Right atrium auricular region (tissue), 2 donors: Measurements from ENCODE around the gene ELMO1. TPM values are rescaled to one million over a fixed set of nuclear protein-coding genes. Genes with fewer than 3 reads are reported as not detected.

ENCODE experiments used
- DNase-seq: peaks from one replicate; pipeline ENCODE4 v3.0.0-alpha.2; 2019; ENCODE audit warnings: low spot score
- H3K27ac ChIP-seq, 2 donors: fragments of 200-600 bp; sonication (generic); 1 replicate in 1 of 2; 2 replicates in 1 of 2; pipeline ENCODE4 v1.5.1; 2016 to 2019
- H3K27me3 ChIP-seq, 2 donors: fragments of 200-600 bp; sonication (generic); one replicate each; pipeline versions ENCODE4 v1.5.1 to v1.6.0; 2017 to 2019
- H3K36me3 ChIP-seq: fragments of 200-600 bp; sonication (generic); one replicate; pipeline ENCODE4 v1.5.1; 2016
- H3K4me1 ChIP-seq, 2 donors: fragments of 200-600 bp; sonication (generic); one replicate each; pipeline versions ENCODE4 v1.5.1 to v1.6.0; 2017 to 2019
- H3K4me3 ChIP-seq, 2 donors: fragments of 200-600 bp; sonication (generic); 1 replicate in 1 of 2; 2 replicates in 1 of 2; pipeline ENCODE4 v1.5.1; 2017 to 2019; ENCODE audit warnings: mild to moderate bottlenecking in 1 of 2, moderate library complexity in 1 of 2
- H3K9me3 ChIP-seq, 2 donors: fragments of 200-600 bp; sonication (generic); one replicate each; pipeline ENCODE4 v1.5.1; 2019
- total RNA-seq, 2 donors: library from RNA; depleted of rRNA; stranded (reverse); fragments of >200 nt; gene quantifications; one replicate each; pipeline ENCODE4 v1.1.0, GENCODE V29; 2016
- TF ChIP-seq, protein P1 (sequence below), 2 donors: fragments of 200-600 bp; sonication (generic); IDR thresholded peaks; one replicate each; pipeline ENCODE4 v1.5.1; 2019; ENCODE audit warnings: antibody characterized with exemption in 2 of 2

The ELMO1 gene
- total RNA-seq, 2 donors from 2014 or later: 24.4 to 45.1 TPM

DNA sequence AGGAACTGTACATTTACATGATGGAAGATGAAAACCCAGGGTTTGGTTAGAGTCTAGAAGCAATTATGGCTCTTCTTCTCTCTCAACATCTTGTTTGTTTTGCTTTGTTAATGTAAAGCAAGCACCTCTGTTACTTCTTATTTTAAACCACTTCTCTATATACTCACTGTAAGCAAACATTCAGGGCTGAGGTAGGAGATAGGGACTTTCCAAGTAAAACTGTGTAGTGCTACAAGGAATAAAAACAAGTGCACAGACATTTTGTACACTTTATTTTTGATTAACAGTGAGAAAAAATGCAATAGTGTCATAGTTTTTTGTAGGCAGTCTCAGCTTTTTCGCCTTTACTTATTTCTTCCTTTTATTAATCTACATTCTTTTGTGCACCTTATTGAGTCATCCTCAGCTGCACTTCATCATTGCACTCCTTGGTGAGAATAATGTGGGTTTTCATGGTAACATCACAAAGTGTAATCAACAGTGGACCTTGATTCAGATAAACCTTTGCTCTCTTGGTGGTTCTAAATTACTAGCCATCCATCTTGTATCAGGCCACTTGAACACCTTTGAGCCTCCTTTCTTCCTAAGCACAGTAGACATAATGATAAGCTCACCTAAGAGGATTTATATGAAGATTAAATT, 52.9 kb downstream of the ELMO1 start:
- Histone ChIP-seq H3K36me3 (no peaks in the 10 kb centered on the region), H3K9me3 (no peaks in the 10 kb centered on the region), H3K4me3 (no peak overlapping the region), H3K27me3 (no peaks in the 10 kb centered on the region), H3K27ac (no peak overlapping the region), H3K4me1 (peaks cover 0 to 26% of the 10 kb centered on the region in 2 donors)
- TF ChIP-seq, protein P1, sequence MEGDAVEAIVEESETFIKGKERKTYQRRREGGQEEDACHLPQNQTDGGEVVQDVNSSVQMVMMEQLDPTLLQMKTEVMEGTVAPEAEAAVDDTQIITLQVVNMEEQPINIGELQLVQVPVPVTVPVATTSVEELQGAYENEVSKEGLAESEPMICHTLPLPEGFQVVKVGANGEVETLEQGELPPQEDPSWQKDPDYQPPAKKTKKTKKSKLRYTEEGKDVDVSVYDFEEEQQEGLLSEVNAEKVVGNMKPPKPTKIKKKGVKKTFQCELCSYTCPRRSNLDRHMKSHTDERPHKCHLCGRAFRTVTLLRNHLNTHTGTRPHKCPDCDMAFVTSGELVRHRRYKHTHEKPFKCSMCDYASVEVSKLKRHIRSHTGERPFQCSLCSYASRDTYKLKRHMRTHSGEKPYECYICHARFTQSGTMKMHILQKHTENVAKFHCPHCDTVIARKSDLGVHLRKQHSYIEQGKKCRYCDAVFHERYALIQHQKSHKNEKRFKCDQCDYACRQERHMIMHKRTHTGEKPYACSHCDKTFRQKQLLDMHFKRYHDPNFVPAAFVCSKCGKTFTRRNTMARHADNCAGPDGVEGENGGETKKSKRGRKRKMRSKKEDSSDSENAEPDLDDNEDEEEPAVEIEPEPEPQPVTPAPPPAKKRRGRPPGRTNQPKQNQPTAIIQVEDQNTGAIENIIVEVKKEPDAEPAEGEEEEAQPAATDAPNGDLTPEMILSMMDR (IDR thresholded peaks at IDR 0.05): no peak
- DNase-seq: no peak

DNA sequence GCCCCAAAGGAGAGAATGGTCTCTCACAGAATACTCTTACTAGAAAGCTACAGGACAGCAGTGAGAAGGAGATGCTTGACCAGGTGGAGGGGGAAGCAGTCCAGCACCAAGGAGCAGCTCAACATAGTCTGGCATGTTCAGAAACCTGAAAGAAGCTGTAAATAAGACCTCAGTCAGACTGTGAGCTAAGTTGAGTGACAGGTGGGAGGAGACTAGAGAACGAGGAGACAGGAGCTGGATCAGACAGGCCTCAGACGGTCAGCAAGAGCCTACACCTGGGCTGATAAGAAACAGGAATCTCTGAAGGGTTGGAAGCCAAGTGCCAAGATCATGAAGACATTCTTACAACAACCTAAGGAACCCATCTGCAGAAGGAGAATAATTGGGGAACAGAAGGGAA, 54.5 kb downstream of the ELMO1 start:
- Histone ChIP-seq H3K36me3 (no peaks in the 10 kb centered on the region), H3K4me1 (peaks cover 0 to 31% of the 10 kb centered on the region in 2 donors), H3K4me3 (no peak overlapping the region), H3K27me3 (no peaks in the 10 kb centered on the region), H3K27ac (no peak overlapping the region), H3K9me3 (no peaks in the 10 kb centered on the region)
- DNase-seq: no peak
- TF ChIP-seq, protein P1 (IDR thresholded peaks at IDR 0.05): no peak

DNA sequence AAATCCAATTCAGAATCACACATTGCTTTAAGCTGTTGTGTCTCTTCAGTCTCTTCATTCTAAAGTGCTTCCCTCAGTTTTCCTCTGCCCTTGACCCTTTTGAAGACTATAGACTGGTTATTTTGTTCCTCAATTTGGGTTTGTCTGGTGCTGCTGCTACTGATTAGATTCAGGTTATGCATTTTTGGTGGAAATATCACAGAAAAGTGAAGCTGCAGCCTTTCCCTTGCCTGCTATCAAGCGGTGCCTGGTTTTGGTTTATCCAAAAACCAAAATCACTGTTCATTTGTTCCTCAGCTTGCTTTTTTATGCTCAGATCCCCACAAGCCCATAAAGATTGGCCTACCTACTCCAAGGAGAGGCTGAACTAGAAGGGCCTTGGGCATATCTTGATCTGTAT, 55.2 kb downstream of the ELMO1 start:
- TF ChIP-seq, protein P1 (IDR thresholded peaks at IDR 0.05): no peak
- Histone ChIP-seq H3K27me3 (no peaks in the 10 kb centered on the region), H3K4me1 (peaks cover 0 to 28% of the 10 kb centered on the region in 2 donors), H3K27ac (no peak overlapping the region), H3K36me3 (no peaks in the 10 kb centered on the region), H3K9me3 (no peaks in the 10 kb centered on the region), H3K4me3 (no peak overlapping the region)
- DNase-seq: no peak

DNA sequence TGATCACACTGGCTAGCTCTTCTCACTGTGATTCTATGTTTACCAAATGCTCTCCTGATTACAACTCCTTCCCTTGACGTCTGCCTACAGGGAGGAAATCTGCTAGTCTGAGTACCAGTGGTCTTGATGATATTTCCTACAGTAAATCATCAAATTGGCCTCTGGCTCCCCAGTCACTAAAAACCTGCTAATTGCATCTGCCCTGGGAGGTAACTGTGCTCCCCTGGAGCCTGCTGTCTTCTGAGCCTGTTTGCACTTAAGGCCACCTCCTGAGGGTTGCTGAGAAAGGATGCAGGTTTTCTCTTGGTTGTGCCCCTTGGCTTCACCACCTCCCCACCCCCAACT, 56.0 kb downstream of the ELMO1 start:
- no peak for DNase-seq
- H3K9me3 ChIP-seq: no peaks in the 10 kb centered on the region
- peaks cover 0 to 28% of the 10 kb centered on the region in 2 donors for H3K4me1 ChIP-seq
- TF ChIP-seq, protein P1 (IDR thresholded peaks at IDR 0.05): no peak
- H3K36me3 ChIP-seq: no peaks in the 10 kb centered on the region
- no peaks in the 10 kb centered on the region for H3K27me3 ChIP-seq
- H3K4me3 ChIP-seq: no peak overlapping the region
- no peak overlapping the region for H3K27ac ChIP-seq

DNA sequence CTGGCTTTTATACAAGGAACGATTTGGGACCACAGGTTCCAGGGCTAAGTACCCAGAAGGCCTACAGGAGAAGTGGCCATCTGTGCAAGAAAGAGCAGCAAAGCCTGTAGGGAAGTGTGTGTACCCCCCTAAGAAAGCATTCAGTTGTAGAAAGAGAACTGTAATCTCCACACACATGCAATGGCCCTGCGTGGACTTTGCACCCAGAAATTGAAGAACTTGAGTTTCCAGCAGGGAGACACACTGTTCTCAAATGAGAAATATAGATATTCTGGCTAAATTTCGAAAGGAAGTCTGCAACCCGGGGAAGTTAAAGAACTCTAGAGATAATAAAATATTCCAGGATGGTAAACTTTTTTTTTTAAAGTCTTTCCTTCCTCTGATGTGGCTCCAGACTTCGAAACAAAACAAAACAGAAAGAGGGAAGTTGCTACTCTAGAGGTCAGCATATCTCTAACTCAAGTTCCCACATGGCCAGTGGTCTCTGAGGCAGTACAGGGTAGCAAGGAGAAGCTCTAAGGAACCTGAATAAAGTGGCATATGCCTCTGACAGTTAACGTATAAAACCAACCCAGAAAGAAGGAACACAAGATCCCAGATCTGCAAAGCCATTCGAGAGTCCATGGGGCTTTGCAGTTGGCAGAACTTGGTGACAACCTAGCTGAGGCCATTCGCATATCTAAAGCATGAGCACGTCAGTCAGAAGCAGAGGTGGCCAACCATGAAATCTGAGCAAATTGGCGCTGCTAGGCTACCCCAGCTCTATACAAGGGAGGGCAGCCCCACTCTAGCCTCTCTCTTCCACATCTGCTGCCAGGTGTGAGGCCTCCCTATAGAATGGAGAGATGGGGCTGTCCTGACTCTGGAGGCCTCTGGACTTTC, 56.6 kb downstream of the ELMO1 start:
- Histone ChIP-seq H3K27ac (no peak overlapping the region), H3K27me3 (no peaks in the 10 kb centered on the region), H3K9me3 (no peaks in the 10 kb centered on the region), H3K4me3 (no peak overlapping the region), H3K4me1 (peaks cover 0 to 28% of the 10 kb centered on the region in 2 donors), H3K36me3 (no peaks in the 10 kb centered on the region)
- TF ChIP-seq, protein P1 (IDR thresholded peaks at IDR 0.05): no peak
- no peak for DNase-seq
